Fibroblast of skin of left biceps (primary cell): ENCODE results near the gene TRAK2.
"Not testable (repeated sequence)": the region's sequence is repeated elsewhere in the genome, so short reads cannot be mapped to it uniquely, and the experiment has no call there.

Source experiments
- DNase-seq, 2 experiments: peaks; one replicate each; pipeline ENCODE4 v3.0.0-alpha.2; 2013; ENCODE audit warnings: low read depth in 2 of 2

Gene TRAK2

DNA sequence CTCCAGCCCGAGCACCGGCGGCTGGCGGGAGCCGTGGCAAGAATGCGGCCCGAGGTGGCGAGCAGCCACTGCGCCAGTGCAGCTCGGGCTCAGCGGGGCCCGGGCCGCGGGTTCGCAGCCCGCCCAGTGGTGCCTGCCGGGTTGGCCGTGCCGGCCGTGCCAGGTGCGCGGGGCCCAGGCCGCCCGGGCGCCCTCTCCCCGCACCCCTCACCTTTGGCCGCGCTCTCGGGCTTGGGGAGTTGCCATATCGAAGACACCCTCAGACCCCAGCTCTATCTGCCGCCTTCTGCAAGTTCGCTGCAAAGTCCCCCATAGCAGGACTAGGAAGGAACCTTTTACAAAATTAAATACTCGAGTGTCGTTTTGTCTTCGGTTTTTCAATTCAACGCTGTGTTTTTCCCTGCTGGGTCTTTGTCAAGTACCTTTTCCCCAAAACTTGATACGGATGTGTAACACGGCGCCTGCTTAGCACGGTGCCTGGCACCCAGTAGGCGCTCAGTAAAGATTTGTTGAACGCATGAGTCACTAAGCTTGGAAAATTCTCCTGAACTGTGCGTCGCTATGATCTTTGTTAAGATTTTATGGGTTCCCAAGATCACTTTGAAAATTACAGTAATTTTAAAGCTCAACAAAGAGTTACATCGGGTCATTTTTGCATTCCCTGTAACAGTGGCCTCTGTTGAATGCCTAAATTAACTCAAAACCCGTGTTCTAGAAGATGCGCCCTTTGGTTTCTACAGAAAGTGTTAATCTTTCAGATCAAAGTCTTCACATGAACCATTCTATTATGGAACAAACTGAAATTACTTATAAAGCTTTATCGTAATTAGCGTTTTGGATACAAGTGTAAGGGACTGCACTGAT lies 1.0 kb upstream of the TRAK2 start:
- no peak for DNase-seq

DNA sequence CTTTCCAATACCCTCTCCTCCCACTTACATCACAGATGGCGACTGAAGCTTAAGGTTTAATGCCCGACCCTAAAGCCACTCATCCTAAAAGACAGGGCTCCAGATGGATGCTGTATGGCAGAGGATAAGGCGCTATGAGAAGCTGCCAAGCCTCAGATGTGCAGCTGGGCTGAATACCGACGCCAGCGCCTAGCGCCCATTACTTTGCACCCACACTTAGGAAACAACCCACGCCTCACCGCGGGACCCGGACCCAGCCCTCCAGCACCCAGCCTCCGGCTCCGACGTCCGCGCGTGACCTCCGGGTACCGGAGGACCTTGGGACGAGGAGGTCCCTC lies 335 bp downstream of the TRAK2 start:
- no peak for DNase-seq

DNA sequence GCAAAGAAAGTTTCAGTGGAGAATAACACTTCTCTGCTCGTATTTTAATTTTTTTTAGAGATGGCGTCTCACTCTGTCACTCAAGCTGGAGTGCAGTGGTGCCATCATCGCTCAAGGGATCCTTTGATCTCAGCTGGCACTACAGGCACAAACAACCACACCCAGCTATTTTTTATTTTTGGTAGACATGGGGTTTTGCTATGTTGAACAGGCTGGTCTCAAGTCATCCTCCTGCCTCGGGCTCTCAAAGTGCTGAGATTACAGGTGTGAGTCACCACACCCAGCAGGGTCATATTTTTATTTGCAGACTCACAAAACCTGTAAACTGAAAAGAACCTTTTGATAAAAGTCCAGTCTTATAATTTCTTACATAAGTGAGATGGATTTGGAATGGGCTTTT lies 2.6 kb downstream of the TRAK2 start:
- DNase-seq = no peak

DNA sequence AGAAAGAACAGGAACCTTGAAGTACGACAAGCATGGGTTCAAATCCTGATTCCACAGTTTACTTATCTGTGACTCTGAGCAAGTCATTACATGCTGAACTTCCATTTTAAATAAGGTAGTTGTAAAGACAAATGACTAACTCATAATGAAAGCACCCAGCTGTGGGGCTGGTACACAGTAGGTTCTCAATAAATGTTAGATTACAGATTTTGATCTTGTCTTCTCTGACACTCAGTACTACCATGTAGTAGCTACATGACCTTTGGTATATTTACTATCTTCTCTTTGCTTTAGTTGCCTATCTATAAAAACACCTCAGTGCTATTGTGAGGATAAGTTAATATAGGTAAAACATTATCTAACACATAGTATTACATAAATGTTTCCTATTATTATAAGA lies 3.2 kb downstream of the TRAK2 start:
- DNase-seq = no peak

DNA sequence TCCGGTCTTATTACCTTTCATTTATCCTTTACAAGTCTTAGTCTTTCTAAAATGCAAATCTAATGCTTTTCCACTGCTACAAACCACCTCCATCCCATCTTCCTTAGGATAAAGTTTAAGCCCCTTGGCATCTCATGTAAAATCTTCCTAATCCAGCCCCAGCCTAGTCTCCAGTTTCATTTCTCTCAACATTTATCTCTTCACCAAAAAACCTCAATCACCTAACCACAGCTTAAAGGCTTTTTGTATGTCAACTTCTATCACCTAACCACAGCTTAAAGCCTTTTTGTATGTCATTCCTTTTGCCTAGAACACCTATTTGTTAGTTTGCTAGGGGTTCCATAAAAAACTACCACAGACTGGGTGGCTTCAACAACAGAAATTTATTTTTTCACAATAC lies 4.2 kb downstream of the TRAK2 start:
- no peak for DNase-seq

DNA sequence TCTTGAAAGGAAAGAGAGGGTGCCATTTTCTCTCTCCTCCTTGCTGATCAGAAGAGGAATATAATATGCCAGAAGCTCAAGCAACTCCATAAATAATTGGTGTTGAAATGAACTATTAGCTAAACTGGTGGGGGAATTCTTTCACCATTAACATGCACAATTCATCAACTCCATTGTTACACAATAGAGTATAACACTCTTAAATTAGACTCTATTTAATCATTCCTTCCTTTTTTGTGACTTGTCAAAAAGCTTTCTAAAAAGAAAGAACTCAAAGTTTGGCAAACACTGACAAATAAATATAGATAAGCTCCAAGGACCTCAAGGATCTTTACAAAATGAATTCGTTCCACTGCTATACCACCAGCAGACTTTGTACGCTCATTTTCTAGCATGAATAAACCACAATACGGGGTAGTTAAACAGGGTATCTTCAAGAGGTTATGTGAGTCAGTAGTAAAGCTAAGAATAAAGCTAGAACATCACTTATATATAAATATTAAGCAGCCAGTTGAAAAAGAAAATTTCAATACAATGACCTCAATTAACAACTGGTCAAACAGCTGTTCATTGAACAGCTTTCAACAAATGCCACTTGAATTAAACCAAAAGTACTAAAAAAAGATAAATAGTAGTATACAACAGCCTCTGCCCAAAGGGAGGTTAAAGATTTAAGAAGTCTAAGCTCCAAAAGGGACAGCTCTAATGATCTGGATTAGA lies 6.4 kb downstream of the TRAK2 start:
- peak in 1 of 2 experiments; percentile 55 for DNase-seq

DNA sequence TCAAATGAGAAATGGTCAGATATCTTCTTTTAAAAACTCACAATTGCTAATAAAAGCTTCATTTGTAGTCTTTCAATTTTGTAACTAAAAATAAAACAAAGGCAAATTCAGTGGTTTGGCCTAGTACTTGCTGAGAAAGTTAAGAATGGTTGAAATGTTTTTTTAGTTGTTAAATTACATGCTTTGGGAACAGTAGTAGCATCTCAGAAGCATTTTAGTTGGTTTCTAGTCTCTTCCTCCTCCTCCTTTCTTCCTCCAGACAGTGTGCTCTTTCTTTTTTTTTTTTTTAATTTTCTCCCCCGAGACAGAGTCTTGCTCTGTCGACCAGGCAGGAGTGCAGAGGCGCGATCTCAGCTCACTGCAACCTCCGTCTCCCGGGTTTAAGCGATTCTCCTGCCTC lies 9.8 kb downstream of the TRAK2 start:
- no peak for DNase-seq

DNA sequence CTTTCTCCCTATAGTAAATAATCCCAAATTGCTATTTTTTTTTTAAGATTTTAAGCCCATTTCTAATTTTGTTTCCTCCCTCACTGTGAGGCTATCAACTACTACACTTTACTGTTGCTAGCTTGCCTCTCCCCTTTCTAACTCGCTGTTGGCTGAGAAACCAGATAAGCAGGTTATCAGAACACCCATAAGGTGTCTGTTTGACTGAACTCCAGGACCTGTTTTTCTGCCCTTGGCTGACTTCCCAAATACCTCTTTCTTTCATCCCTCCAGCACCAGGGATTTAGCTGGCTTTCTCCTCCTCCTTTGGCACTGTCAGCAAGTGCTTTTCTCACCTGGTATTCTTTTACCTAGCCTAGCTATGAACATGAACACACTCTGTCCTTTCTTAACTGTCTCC lies 11.1 kb downstream of the TRAK2 start:
- DNase-seq = no peak

DNA sequence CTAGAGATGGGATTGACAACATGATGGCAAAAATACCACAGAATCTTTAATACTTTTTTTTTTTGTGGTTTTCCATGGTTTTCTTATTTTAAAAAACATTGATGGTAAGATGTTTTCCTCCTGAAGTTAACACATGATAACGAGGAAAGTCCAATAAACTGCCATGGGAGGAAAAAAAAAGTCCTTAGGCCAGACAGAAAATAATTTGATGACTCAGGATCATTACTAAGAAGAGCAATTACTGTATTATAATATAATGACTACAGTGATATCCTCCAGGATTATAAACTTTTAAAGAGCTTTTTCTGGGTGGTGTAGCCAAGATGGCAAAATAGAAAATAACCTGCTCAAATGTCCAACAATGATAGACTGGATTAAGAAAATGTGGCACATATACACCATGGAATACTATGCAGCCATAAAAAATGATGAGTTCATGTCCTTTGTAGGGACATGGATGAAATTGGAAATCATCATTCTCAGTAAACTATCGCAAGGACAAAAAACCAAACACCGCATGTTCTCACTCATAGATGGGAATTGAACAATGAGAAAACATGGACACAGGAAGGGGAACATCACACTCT lies 11.8 kb downstream of the TRAK2 start:
- not testable (repeated sequence) for DNase-seq

DNA sequence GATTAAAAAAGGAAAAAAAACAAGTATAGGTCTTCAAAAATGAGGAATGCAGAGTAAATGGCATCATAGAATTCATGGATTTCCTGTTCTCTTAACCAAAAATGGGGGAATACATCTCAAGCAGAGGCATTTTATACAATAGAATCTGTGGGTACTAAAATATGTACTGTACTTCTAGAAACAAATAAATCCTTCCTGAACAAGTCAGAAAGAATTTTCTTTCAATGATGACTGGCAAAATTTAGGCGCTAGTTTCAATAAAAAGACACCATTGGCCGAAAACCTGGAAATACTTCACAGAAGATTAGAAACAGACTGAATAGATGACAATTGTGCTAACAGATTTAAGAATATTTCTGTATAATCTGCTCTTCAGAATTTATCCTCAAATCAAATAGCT lies 15.1 kb downstream of the TRAK2 start:
- no peak for DNase-seq

DNA sequence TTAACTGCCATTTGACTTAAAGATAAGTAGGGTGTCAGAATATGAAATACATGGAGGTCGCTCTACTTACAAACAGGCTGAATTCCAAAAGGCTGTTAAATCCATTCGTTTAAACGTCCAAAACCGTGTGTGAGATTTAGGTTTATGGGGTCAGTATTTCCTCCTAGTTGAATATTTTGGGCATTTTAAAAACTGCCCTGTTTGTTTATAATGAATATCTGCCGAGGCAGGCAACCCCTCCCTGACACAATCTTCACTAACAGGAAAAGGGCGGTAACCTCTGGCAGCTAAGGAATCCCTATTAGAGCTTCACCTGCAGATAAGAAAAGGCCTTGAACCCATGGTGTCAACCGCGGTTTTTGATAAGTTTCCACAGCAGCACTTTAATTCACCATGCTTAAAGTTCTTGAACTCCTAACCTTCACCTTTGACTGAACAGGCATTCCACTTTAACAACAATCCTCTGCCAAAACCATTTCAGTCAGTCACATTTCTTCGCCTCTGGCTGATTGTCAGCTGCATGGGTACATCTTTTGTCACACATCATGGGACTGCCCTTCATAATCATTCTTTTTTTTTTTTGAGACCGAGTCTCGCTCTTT lies 17.8 kb downstream of the TRAK2 start:
- no peak for DNase-seq

DNA sequence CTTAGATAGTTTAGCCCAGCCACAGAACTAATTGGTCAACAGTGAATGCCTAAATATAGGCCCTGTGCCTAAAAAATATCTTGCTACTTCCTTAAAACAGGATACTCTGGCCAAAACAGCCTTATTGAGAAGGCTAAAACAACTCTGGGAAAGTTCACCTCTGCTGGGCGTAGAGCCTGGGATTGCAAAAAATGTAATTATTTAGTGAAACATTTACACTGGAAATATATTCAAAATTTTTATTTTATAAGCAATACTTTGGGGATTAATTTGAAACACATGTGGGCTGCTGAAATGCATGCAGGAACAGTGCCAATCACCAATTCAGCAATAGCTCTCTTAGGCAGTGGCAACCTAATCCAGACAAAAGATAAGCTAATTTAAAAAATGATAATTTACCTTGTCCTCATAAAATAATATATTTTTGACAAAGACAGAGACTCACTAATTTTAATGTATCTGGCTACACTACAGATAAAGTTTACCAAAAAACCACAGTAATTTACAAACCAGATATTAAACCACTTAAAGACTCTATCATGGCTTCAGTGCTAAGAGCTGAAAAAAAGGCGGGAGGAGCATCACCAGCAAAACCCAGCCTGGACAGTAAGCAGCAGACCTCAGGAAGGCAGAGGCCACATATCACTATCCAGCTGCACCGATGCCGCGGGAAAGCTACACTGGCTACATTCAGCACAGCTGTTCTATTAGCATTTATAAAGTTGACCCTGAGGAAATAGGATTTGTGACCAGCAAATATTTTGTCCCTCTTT lies 18.5 kb downstream of the TRAK2 start:
- DNase-seq = no peak

DNA sequence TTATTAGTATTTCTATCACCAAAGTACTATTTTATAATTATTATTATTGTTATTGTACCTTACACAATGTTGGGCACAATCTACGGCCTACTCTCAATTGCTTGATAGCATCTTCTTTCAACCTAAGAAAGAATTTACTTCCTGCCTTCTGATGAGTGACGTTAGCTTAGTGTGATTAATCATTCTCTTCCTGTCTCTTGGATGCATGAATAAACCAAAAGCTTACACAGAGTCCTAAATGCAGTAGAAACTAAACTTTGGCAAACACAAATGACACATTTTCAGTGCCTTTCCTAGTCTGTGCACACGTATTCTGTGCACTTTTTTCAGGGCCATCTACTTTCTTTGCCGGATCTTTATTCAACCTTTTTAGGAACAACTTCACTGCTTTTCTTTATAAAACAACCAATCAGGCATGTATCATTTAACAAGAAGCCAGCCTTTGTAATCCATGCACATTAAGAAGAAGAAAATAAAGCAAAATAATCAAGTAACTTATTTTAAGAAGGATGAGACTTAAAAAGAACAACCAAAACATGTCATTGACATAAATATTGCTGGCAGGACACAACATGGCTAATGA lies 19.1 kb downstream of the TRAK2 start:
- DNase-seq = no peak

DNA sequence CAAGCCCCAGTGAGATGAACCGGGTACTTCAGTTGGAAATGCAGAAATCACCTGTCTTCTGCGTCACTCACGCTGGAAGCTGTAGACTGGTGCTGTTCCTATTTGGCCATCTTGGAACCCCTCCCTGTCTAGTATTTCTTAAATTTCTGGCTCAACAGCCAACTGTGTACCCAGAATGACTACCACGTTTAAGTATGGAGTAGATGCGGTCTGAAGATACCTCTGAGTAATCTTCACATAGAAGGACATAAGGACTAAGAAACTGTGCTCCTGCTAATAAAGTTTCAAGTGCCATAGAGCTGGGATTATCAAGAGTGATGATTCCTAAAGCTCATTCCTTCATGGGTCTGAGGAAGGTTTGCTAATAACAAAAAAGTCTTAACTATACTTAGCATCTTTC lies 20.4 kb downstream of the TRAK2 start:
- DNase-seq = no peak

DNA sequence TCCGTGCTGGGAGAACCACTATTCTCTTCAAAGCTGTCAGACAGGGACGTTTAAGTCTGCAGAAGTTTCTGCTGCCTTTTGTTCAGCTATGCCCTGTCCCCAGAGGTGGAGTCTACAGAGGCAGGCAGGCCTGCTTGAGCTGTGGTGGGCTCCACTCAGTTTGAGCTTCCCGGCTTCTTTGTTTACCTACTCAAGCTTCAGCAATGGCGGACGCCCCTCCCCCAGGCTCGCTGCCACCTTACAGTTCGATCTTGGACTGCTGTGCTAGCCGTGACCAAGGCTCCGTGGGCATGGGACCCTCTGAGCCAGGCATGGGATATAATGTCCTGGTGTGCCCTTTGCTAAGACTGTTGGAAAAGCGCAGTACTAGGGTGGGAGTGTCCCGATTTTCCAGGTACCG lies 20.9 kb downstream of the TRAK2 start:
- DNase-seq = not testable (repeated sequence)

DNA sequence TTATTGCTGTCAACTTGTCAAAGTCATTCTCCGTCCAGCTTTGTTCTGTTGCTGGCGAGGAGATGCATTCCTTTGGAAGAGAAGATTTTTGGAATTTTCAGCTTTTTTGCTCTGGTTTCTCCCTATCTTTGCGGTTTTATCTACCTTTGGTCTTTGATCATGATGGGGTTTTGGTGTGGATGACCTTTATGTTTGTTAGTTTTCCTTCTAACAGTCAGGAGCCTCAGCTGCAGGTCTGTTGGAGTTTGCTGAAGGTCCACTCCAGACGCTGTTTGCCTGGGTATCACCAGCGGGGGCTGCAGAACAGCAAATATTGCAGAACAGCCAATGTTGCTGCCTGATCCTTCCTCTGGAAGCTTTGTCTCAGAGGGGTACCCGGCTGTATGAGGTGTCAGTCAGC lies 21.4 kb downstream of the TRAK2 start:
- DNase-seq = not testable (repeated sequence)

DNA sequence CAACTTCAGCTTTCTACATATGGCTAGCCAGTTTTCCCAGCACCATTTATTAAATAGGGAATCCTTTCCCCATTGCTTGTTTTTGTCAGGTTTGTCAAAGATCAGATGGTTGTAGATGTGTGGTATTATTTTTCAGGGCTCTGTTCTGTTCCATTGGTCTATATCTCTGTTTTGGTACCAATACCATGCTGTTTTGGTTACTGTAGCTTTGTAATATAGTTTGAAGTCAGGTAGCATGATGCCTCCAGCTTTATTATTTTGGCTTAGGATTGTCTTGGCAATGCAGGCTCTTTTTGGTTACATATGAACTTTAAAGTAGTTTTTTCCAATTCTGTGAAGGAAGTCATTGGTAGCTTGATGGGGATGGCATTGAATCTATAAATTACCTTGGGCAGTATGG lies 22.9 kb downstream of the TRAK2 start:
- not testable (repeated sequence) for DNase-seq

DNA sequence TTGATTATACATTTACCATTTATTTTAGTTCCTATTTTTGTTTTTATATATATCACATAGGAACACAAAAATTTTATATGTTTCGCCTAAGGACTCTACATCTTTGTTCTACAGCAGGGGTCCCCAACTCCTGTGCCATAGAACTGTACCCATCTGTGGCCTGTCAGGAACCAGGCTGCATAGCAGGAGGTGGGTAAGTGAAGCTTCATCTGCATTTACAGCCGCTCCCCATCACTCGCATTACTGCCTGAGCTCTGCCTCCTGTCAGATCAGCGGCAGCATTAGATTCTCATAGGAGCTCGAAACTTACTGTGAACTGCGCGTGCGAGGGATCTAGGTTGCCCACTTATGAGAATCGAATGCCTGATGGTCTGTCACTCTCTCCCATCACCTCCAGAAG lies 25.3 kb downstream of the TRAK2 start:
- no peak for DNase-seq

DNA sequence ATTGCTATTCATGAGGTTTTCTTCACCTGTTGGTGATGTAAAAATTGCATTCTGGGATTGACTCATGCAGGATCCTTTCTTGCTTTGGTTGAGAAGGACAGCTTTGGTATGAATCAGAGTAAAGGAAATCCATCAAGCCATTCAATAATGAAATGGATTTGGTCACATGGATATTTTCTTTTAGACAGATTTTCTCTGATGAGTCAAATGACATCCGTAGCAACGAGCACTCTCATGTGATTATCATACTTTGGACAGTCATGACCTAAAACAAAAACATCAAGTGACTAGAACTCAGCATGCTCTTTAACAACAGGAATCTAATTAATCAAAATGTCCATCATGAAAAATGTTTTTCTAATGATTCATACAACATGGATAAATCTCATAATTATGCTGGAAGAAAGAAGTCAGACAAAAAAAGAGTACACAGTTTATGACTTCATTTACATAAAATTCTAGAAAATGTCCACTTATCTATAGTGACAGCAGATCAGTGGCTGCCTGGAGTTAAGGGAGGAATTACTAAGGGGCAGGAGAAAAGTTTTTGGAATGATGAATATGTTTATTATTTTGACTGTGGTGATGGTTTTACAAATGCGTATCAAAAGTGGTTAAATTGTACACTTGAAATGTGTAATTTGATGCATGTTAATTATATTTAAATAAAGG lies 30.7 kb downstream of the TRAK2 start:
- DNase-seq = no peak

DNA sequence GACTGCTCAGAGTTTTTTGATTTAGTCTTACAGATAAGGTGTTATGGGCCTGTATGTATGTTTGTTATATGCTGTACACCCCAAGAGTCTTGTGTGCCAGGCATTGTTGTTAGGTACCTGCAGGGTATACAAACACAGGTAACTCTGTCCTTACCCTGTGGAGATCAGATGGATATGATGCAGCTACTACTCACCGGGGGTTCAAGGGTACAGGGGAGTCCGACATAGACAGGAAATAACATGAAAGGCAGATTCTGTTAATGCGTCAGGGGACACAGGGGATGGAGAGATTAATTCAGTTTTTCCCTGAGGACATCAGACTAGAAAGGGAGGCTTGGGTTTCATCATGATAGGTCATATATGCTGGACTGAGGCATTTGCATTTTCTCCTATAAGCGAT lies 31.3 kb downstream of the TRAK2 start:
- no peak for DNase-seq

DNA sequence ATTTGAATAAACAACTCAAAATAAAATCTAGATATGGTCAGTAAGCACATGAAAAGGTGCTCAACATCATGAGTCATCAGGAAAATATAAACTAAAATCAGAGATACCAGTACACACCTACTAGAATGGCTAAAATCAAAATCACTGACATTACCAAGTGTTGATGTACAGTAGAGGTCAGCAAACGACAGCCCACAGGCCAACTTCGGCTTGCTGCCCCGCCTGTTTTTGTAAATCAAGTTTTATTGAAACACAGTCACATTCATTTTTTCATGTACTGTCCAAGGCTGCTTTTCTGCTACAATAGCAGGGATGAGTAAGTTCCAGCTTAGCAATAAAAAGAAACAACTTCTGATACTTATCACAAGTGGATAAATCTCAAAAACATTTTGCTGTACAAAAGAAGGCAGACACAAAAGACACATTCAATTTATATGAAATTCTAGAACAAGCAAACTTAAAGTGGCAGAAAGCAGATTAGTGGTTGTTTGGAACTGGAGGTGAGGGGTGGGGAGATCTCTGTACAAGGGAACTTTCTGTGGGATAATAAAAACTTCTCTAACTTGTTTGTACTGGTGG lies 32.1 kb downstream of the TRAK2 start:
- DNase-seq = no peak
